ENCODE results near the gene PPP2R5B.

GRCh38 chr11:64879244-64879900, 45.1 kb upstream of the PPP2R5B start:
- TF ChIP-seq CTCF (IDR thresholded peaks at IDR 0.05; ENCODE audit: insufficient read depth, low read length) (no peak), REST (IDR thresholded peaks at IDR 0.05; ENCODE audit: insufficient replicate concordance, low read depth) (no peak), GABPA (IDR thresholded peaks at IDR 0.05; ENCODE audit: low read depth) (no peak), POLR2AphosphoS5 (IDR thresholded peaks at IDR 0.05; ENCODE audit: low read depth) (no peak), SPI1 (IDR thresholded peaks at IDR 0.05; ENCODE audit: borderline replicate concordance, low read depth) (peak; percentile 52; the same call in 1 of the 2 replicates)
